GM19397 (cell line): ENCODE data around the gene SLC31A2.

Source experiments
- ATAC-seq: cut with Tn5 transposase; IDR thresholded peaks from one replicate; pipeline ENCODE4 v1.9.1; 2021; ENCODE audit warnings: mild to moderate bottlenecking, moderate library complexity; ENCODE audit not compliant: unreplicated experiment

SLC31A2 gene

GRCh38 chr9:113184539-113184938, 33.7 kb downstream of the SLC31A2 start:
- no peak for ATAC-seq

GRCh38 chr9:113185271-113185670, 34.5 kb downstream of the SLC31A2 start:
- no peak for ATAC-seq

- ATAC-seq: no peak
These were observed 35.4 kb downstream of the SLC31A2 start for GRCh38 chr9:113186137-113186755.

GRCh38 chr9:113187929-113188595, 37.3 kb downstream of the SLC31A2 start:
- ATAC-seq: no peak

GRCh38 chr9:113192455-113192854, 41.6 kb downstream of the SLC31A2 start:
- no peak for ATAC-seq

DNA sequence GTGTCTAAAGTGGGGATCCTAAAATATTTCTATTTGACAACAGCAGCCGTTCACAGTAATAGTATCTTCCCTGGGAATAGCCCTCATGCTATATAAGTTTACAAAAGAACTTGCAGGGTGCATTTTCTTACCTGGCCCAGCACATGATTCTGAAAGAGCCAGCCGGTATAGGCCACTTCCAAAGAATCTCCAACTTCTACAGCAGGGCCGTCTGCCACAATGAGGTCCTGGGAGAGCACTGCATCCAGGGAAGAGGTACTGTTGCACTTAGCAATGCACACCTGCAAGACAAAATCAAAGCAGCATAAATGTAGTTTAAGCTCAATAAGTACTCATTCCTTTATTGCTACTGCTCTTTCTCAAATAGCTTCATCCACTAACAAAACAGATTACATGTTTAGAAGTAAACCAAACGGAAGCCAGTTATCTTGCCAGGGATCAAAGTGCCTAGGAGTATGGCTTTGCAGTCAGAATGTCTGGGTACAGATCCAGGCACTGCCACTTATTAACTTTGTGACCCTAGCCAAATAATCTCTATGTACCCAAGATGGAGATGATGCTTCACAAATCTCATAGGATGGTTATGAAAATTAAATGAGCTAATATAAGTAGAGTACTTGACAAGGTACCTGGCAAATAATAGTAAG, 49.0 kb downstream of the SLC31A2 start:
- no peak for ATAC-seq

GRCh38 chr9:113205432-113205831, 54.6 kb downstream of the SLC31A2 start:
- ATAC-seq: no peak

GRCh38 chr9:113205861-113206260, 55.1 kb downstream of the SLC31A2 start:
- ATAC-seq: no peak

DNA sequence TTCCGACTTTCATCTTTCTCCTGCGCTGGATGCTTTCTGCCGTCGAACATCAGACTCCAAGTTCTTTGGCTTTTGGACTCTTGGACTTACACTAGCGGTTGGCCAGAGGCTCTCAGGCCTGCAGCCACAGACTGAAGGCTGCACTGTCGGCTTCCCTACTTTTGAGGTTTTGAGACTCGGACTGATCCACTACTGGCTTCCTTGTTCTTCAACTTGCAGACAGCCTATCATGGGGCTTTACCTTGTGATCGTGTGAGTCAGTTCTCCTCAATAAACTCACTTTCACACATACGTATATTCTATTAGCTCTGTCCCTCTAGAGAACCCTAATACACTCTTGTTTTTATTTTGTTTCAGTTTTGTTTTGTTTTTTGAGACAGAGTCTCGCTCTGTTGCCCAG, 60.0 kb downstream of the SLC31A2 start:
- no peak for ATAC-seq
